ENCODE data around the gene ZER1.

GRCh38 chr9:128728298-128728697 lies 43.4 kb downstream of the ZER1 start:
- TF ChIP-seq RBBP5 (IDR thresholded peaks at IDR 0.05; ENCODE audit: borderline replicate concordance, low read depth, low read length) (no peak), CTCF (IDR thresholded peaks at IDR 0.05; ENCODE audit: control extremely low read depth in 1 of 3, insufficient read depth in 1 of 3, low read depth in 1 of 3, low read length in 3 of 3) (no peak), BRCA1 (IDR thresholded peaks at IDR 0.05; ENCODE audit: low read depth, low read length) (no peak), POLR2A (IDR thresholded peaks at IDR 0.05; ENCODE audit: control extremely low read depth in 1 of 2, low read depth in 2 of 2, low read length in 2 of 2) (no peak), RFX5 (IDR thresholded peaks at IDR 0.05; ENCODE audit: borderline replicate concordance, low read depth, low read length) (no peak), RXRA (IDR thresholded peaks at IDR 0.05; ENCODE audit: insufficient read depth, low read depth, low read length) (no peak), CBX8 (IDR thresholded peaks at IDR 0.05; ENCODE audit: borderline replicate concordance, low read depth, low read length) (no peak)
